Esophagus squamous epithelium (tissue), 5 donors: ENCODE data around the gene SOX18. TPM values are rescaled to one million over a fixed set of nuclear protein-coding genes. Genes with fewer than 3 reads are reported as not detected.

Source experiments
- DNase-seq: peaks from one replicate; lab custom pipeline; 2025; lab: John Stamatoyannopoulos, UW
- H3K27ac ChIP-seq, 4 donors: fragments of 200-600 bp; sonication (generic); one replicate each; pipeline ENCODE4 v1.5.1; 2016 to 2019; ENCODE audit warnings: mild to moderate bottlenecking in 1 of 4
- H3K27me3 ChIP-seq, 4 donors: fragments of 200-600 bp; sonication (generic); 1 replicate in 3 of 4; 2 replicates in 1 of 4; pipeline versions ENCODE4 v1.5.1 to v1.6.0; 2017 to 2021; ENCODE audit warnings: antibody characterized with exemption in 1 of 4
- H3K36me3 ChIP-seq, 3 donors: fragments of 200-600 bp; sonication (generic); one replicate each; pipeline ENCODE4 v1.5.1; 2016 to 2019
- H3K4me1 ChIP-seq, 3 donors: fragments of 200-600 bp; sonication (generic); one replicate each; pipeline ENCODE4 v1.5.1; 2017 to 2019
- H3K4me3 ChIP-seq, 4 donors: fragments of 200-600 bp; sonication (generic); 1 replicate in 3 of 4; 2 replicates in 1 of 4; pipeline ENCODE4 v1.5.1; 2016 to 2019; ENCODE audit warnings: mild to moderate bottlenecking in 2 of 4, moderate library complexity in 1 of 4
- H3K9me3 ChIP-seq, 3 donors: fragments of 200-600 bp; sonication (generic); one replicate each; pipeline ENCODE4 v1.5.1; 2016 to 2019
- CTCF ChIP-seq, 6 experiments: fragments of 450-650 bp in 4 of 6; fragments of 200-600 bp in 2 of 6; sonication (generic) in 2 of 6; IDR thresholded peaks; one replicate each; pipeline ENCODE4 v1.5.1; 2016 to 2019; ENCODE audit warnings: antibody characterized with exemption in 6 of 6, mild to moderate bottlenecking in 4 of 6, moderate library complexity in 4 of 6
- POLR2A ChIP-seq, 4 donors: fragments of 450-650 bp; IDR thresholded peaks; one replicate each; pipeline ENCODE4 v1.6.1; 2017; ENCODE audit warnings: antibody characterized with exemption in 4 of 4, mild to moderate bottlenecking in 4 of 4, moderate library complexity in 3 of 4
- WGBS, 2 donors: methylation state at CpG; one replicate each; pipeline ENCODE4 v1.1.5; 2018; 5-methylcytosine and 5-hydroxymethylcytosine counted together
- intact Hi-C: fragments of 100-400 bp; cut with DNase I; formaldehyde crosslinking; loops from one replicate; pipeline ENCODE4 v1.15.0; 2022
- total RNA-seq, 4 donors: library from RNA; depleted of rRNA; stranded (reverse); fragments of >200 nt; gene quantifications; one replicate each; pipeline ENCODE4 v1.1.0, GENCODE V29; 2016
- donor health status: DM: yes; HTN: yes; CAD: no.

The SOX18 gene
- total RNA-seq, 4 donors from 2014 or later = 1.3 to 4.5 (median 3.9) TPM

- Histone ChIP-seq H3K27me3 (peaks cover 0 to 37% (median 2%) of the 10 kb centered on the region in 4 donors), H3K9me3 (no peaks in the 10 kb centered on the region), H3K4me1 (peaks cover 32 to 62% (median 41%) of the 10 kb centered on the region in 3 donors), H3K27ac (no peak overlapping the region), H3K36me3 (no peaks in the 10 kb centered on the region), H3K4me3 (no peak overlapping the region)
- DNase-seq = no peak
- intact Hi-C loops = no loop called here
- TF ChIP-seq POLR2A (IDR thresholded peaks at IDR 0.05) (no peak), CTCF (IDR thresholded peaks at IDR 0.05) (no peak)
- whole genome bisulfite sequencing, 2 donors = 35 to 77% methylated on average over 2 to 12 of the region's 12 CpGs
Observed at GRCh38 chr20:64058536-64058935, 9.1 kb upstream of the SOX18 start.

- no peak for DNase-seq
- TF ChIP-seq CTCF (IDR thresholded peaks at IDR 0.05) (peak; percentile 74 to 89 (median 81)), POLR2A (IDR thresholded peaks at IDR 0.05) (no peak)
- WGBS, 2 donors = 23 to 52% methylated on average over 15 to 18 of the region's 33 CpGs
- Histone ChIP-seq H3K9me3 (no peaks in the 10 kb centered on the region), H3K4me1 (peaks cover 35 to 63% (median 48%) of the 10 kb centered on the region in 3 donors), H3K27me3 (peaks cover 0 to 44% (median 2%) of the 10 kb centered on the region in 4 donors), H3K4me3 (peak overlapping the region in 2 of 4 donors; percentile 26 to 49), H3K36me3 (no peaks in the 10 kb centered on the region), H3K27ac (peak overlapping the region; percentile 28 to 83 (median 60))
- intact Hi-C loops = no loop called here
Observed at GRCh38 chr20:64057628-64058498, 8.4 kb upstream of the SOX18 start.

- Histone ChIP-seq H3K27ac (peak overlapping the region; percentile 28 to 83 (median 60)), H3K4me1 (peaks cover 29 to 64% (median 44%) of the 10 kb centered on the region in 3 donors), H3K36me3 (no peaks in the 10 kb centered on the region), H3K9me3 (no peaks in the 10 kb centered on the region), H3K4me3 (peak overlapping the region in 2 of 4 donors; percentile 26 to 49), H3K27me3 (peaks cover 0 to 52% (median 2%) of the 10 kb centered on the region in 4 donors)
- intact Hi-C loops = no loop called here
- no peak for DNase-seq
- WGBS, 2 donors = 56 to 70% methylated on average over 14 to 15 of the region's 39 CpGs
- TF ChIP-seq CTCF (IDR thresholded peaks at IDR 0.05) (no peak), POLR2A (IDR thresholded peaks at IDR 0.05) (no peak)
Observed at GRCh38 chr20:64056889-64057627, 7.6 kb upstream of the SOX18 start.

GRCh38 chr20:64056639-64056888, 7.1 kb upstream of the SOX18 start:
- Histone ChIP-seq H3K36me3 (no peaks in the 10 kb centered on the region), H3K9me3 (no peaks in the 10 kb centered on the region), H3K4me1 (peaks cover 29 to 67% (median 43%) of the 10 kb centered on the region in 3 donors), H3K27me3 (peaks cover 0 to 57% (median 2%) of the 10 kb centered on the region in 4 donors), H3K27ac (peak overlapping the region; percentile 28 to 83 (median 60)), H3K4me3 (peak overlapping the region in 1 of 4 donors; percentile 49)
- intact Hi-C loops = no loop called here
- no peak for TF ChIP-seq CTCF (IDR thresholded peaks at IDR 0.05)
- TF ChIP-seq POLR2A (IDR thresholded peaks at IDR 0.05) = no peak
- DNase-seq = no peak
- 25% methylated on average over 5 of the region's 7 CpGs; no CpG with 5 or more reads in 1 of the 2 donors for WGBS, 2 donors
